Thyroid gland (tissue), 4 donors: ENCODE data around the gene SP8. TPM values are rescaled to one million over a fixed set of nuclear protein-coding genes. Genes with fewer than 3 reads are reported as not detected.
"Not testable (repeated sequence)": the region's sequence is repeated elsewhere in the genome, so short reads cannot be mapped to it uniquely, and the experiment has no call there.

ENCODE experiments used
- DNase-seq, 2 donors: peaks; one replicate each; pipeline ENCODE4 v3.0.0-alpha.2; 2019
- H3K27ac ChIP-seq, 3 donors: fragments of 200-600 bp; sonication (generic); 1 replicate in 2 of 3; 2 replicates in 1 of 3; pipeline ENCODE4 v1.5.1; 2016 to 2019; ENCODE audit warnings: mild to moderate bottlenecking in 1 of 3, moderate library complexity in 1 of 3
- H3K27me3 ChIP-seq: fragments of 200-600 bp; sonication (generic); one replicate; pipeline ENCODE4 v1.5.1; 2019
- H3K36me3 ChIP-seq, 2 donors: fragments of 200-600 bp; sonication (generic); one replicate each; pipeline ENCODE4 v1.5.1; 2016 to 2019
- H3K4me1 ChIP-seq, 2 donors: fragments of 200-600 bp; sonication (generic); one replicate each; pipeline ENCODE4 v1.5.1; 2017 to 2019
- H3K4me3 ChIP-seq, 3 donors: fragments of 200-600 bp; sonication (generic); replicated peaks in 1 of 3; 1 replicate in 2 of 3; 2 replicates in 1 of 3; pipeline ENCODE4 v1.5.1; 2016; ENCODE audit warnings: mild to moderate bottlenecking in 1 of 3
- H3K9me3 ChIP-seq: fragments of 200-600 bp; sonication (generic); one replicate; pipeline ENCODE4 v1.5.1; 2017
- POLR2A ChIP-seq, 2 donors: fragments of 450-650 bp; IDR thresholded peaks; one replicate each; pipeline ENCODE4 v1.6.1; 2017; ENCODE audit warnings: antibody characterized with exemption in 2 of 2, mild to moderate bottlenecking in 2 of 2, moderate library complexity in 1 of 2
- WGBS, 2 donors: methylation state at CpG; one replicate each; pipeline ENCODE4 v1.1.5; 2017; 5-methylcytosine and 5-hydroxymethylcytosine counted together
- intact Hi-C: fragments of 100-400 bp; cut with DNase I; formaldehyde crosslinking; loops from one replicate; pipeline ENCODE4 v1.15.1; 2023
- total RNA-seq, 4 donors: library from RNA; depleted of rRNA; stranded (reverse); fragments of >200 nt; gene quantifications; one replicate each; pipeline ENCODE4 v1.2.3, GENCODE V29; 2016
- TF ChIP-seq, protein P1 (sequence below), 6 experiments: fragments of 200-600 bp in 3 of 6; fragments of 450-650 bp in 3 of 6; sonication (generic) in 3 of 6; IDR thresholded peaks; one replicate each; pipeline ENCODE4 v1.5.1; 2016 to 2019; ENCODE audit warnings: antibody characterized with exemption in 6 of 6, mild to moderate bottlenecking in 2 of 6, inconsistent platforms in 1 of 6, moderate library complexity in 1 of 6

Gene SP8
- total RNA-seq, 4 donors from 2014 or later = not detected

DNA sequence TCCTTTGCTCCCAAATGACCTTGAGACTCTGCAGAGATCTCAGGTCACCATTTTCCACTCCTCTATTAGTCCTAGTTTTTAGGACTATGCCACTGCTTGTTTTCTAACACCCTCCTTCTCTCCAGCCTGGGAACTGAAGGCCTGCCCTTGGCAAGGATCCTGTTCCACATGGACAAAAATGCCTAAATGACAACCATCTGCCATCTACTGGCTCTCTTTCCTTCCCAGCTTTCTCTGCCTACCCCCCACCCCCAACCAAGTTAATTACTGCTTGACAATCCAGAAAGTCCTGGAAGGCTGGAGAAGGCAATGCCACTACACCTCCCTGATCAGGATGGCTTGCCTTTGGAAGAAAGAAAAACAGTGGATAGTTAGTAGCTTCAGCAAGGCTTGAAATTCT, 44.8 kb upstream of the SP8 start:
- no peak overlapping the region for H3K4me3 ChIP-seq
- intact Hi-C loops = no loop called here

DNA sequence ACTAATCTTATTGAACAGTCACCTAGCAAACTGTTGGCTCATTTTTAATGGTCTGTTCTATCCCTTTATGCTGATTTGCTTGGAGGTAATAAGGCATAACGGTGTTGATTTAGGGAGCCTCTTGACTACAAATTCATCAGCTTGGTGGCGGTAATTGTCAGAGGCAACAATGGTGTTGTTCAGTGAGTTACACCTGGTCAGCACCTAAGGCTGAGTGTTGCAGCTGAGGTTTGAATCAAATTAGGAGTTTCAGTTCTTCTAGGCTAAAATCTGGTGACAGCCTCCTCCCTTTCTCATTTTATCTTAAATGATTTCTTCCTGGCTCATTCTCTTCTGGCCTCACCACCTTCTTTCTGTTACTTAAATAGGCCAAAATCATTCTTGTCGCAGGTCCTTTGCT, 42.3 kb upstream of the SP8 start:
- Histone ChIP-seq H3K27me3 (no peaks in the 10 kb centered on the region), H3K36me3 (no peaks in the 10 kb centered on the region), H3K4me1 (no peaks in the 10 kb centered on the region), H3K9me3 (no peaks in the 10 kb centered on the region), H3K27ac (no peak overlapping the region), H3K4me3 (no peak overlapping the region)
- WGBS, 2 donors = 61 to 70% methylated on average over 3 of the region's 3 CpGs
- intact Hi-C loops = no loop called here
- TF ChIP-seq POLR2A (IDR thresholded peaks at IDR 0.05) = no peak
- TF ChIP-seq, protein P1, sequence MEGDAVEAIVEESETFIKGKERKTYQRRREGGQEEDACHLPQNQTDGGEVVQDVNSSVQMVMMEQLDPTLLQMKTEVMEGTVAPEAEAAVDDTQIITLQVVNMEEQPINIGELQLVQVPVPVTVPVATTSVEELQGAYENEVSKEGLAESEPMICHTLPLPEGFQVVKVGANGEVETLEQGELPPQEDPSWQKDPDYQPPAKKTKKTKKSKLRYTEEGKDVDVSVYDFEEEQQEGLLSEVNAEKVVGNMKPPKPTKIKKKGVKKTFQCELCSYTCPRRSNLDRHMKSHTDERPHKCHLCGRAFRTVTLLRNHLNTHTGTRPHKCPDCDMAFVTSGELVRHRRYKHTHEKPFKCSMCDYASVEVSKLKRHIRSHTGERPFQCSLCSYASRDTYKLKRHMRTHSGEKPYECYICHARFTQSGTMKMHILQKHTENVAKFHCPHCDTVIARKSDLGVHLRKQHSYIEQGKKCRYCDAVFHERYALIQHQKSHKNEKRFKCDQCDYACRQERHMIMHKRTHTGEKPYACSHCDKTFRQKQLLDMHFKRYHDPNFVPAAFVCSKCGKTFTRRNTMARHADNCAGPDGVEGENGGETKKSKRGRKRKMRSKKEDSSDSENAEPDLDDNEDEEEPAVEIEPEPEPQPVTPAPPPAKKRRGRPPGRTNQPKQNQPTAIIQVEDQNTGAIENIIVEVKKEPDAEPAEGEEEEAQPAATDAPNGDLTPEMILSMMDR (IDR thresholded peaks at IDR 0.05) = no peak
- DNase-seq = no peak

More for the DNA sequence above, 44.8 kb upstream of the SP8 start:
- Histone ChIP-seq H3K27me3 (no peaks in the 10 kb centered on the region), H3K4me1 (no peaks in the 10 kb centered on the region), H3K27ac (no peak overlapping the region), H3K36me3 (no peaks in the 10 kb centered on the region), H3K9me3 (no peaks in the 10 kb centered on the region)
- DNase-seq = no peak
- TF ChIP-seq, protein P1 (IDR thresholded peaks at IDR 0.05) = no peak
- no peak for TF ChIP-seq POLR2A (IDR thresholded peaks at IDR 0.05)

DNA sequence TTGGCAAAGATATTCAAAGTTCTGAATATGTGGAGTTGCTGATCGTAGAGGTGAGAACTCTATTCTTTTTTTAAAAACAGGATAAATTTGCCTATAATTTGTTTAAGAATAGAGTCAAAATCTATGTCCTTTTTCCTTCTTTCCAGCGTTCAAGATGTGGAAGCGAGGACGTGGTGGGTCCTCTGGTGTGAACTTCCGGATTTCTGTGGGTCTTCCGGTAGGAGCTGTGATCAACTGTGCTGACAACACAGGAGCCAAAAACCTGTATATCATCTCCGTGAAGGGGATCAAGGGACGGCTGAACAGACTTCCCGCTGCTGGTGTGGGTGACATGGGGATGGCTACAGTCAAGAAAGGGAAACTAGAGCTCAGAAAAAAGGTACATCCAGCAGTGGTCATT, 40.5 kb upstream of the SP8 start:
- 87 to 88% methylated on average over 9 of the region's 9 CpGs for WGBS, 2 donors

DNA sequence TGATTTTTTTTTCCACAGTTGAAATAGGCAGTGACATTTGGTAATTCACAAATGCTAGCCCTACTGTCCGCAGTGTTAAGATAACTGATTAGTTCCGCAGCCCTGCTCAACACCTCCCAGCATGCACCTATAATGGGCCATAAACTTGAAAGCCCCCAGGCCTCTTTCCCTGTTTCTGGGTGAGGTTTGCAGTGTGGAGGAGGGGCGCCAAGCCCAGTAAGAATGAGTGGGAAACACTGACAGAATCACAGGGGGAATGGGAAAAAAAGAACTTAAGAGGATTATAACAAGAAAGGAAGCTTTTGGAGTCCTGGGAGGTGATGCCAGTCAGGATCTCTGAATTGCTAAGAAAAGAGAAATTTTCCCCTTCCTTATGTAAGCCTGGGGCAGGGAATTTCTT, 39.6 kb upstream of the SP8 start:
- DNase-seq = no peak
- TF ChIP-seq, protein P1 (IDR thresholded peaks at IDR 0.05) = no peak
- no peak for TF ChIP-seq POLR2A (IDR thresholded peaks at IDR 0.05)
- no peak overlapping the region for H3K27ac ChIP-seq
- H3K4me3 ChIP-seq = no peak overlapping the region
- no peaks in the 10 kb centered on the region for H3K4me1 ChIP-seq
- 53 to 66% methylated on average over 3 of the region's 3 CpGs for WGBS, 2 donors
- no peaks in the 10 kb centered on the region for H3K27me3 ChIP-seq
- H3K9me3 ChIP-seq = no peaks in the 10 kb centered on the region
- intact Hi-C loops = no loop called here
- H3K36me3 ChIP-seq = no peaks in the 10 kb centered on the region

More for the DNA sequence above, 40.5 kb upstream of the SP8 start:
- no peaks in the 10 kb centered on the region for H3K36me3 ChIP-seq
- no peaks in the 10 kb centered on the region for H3K4me1 ChIP-seq
- no peak overlapping the region for H3K27ac ChIP-seq
- H3K4me3 ChIP-seq = no peak overlapping the region
- H3K27me3 ChIP-seq = no peaks in the 10 kb centered on the region
- TF ChIP-seq, protein P1 (IDR thresholded peaks at IDR 0.05) = no peak
- TF ChIP-seq POLR2A (IDR thresholded peaks at IDR 0.05) = no peak
- intact Hi-C loops = no loop called here
- no peaks in the 10 kb centered on the region for H3K9me3 ChIP-seq
- DNase-seq = no peak

DNA sequence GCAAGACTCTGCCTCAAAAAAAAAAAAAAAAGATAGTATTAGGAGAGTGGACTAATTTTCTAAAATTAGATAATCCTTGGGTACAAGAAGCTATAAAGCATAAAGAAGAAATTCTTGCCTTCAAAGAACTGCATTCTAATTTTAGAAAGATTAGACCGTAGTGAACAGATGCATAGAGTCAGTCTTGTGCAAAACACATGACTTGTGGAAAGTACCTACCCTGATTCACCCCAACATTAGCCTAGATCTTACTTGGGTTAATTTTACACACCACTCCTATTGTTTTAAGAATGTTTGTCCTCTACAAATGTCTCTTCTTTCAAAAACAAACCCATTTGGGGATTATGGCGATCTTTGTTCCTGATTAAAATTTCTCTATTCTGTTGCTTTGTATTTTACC, 38.9 kb upstream of the SP8 start:
- WGBS, 2 donors = 87 to 91% methylated on average over 2 of the region's 2 CpGs
- Histone ChIP-seq H3K4me3 (no peak overlapping the region), H3K4me1 (no peaks in the 10 kb centered on the region), H3K36me3 (no peaks in the 10 kb centered on the region), H3K27me3 (no peaks in the 10 kb centered on the region), H3K27ac (no peak overlapping the region), H3K9me3 (no peaks in the 10 kb centered on the region)
- intact Hi-C loops = no loop called here
- no peak for TF ChIP-seq POLR2A (IDR thresholded peaks at IDR 0.05)
- TF ChIP-seq, protein P1 (IDR thresholded peaks at IDR 0.05) = no peak
- no peak for DNase-seq

DNA sequence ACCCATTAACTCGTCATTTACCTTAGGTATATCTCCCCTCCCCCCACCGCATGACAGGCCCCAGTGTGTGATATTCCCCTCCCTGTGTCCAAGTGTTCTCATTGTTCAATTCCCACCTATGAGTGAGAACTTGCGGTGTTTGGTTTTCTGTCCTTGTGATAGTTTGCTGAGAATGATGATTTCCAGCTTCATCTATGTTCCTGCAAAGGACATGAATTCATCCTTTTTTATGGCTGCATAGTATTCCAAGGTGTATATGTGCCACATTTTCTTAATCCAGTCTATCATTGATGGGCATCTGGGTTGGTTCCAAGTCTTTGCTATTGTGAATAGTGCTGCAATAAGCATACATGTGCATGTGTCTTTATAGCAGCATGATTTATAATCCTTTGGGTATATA, 34.7 kb upstream of the SP8 start:
- H3K27ac ChIP-seq, intact Hi-C loops, H3K4me3 ChIP-seq, DNase-seq, H3K9me3 ChIP-seq, H3K27me3 ChIP-seq, H3K36me3 ChIP-seq, H3K4me1 ChIP-seq: not testable (repeated sequence)
- WGBS, 2 donors = 96 to 98% methylated on average over 3 of the region's 3 CpGs
